GM18520 (cell line): Measurements from ENCODE around the gene NUDT16.
"Not testable (repeated sequence)": the region's sequence is repeated elsewhere in the genome, so short reads cannot be mapped to it uniquely, and the experiment has no call there.

ENCODE experiments used
- ATAC-seq: cut with Tn5 transposase; IDR thresholded peaks from one replicate; pipeline ENCODE4 v1.9.1; 2021; ENCODE audit not compliant: unreplicated experiment

NUDT16 gene

DNA sequence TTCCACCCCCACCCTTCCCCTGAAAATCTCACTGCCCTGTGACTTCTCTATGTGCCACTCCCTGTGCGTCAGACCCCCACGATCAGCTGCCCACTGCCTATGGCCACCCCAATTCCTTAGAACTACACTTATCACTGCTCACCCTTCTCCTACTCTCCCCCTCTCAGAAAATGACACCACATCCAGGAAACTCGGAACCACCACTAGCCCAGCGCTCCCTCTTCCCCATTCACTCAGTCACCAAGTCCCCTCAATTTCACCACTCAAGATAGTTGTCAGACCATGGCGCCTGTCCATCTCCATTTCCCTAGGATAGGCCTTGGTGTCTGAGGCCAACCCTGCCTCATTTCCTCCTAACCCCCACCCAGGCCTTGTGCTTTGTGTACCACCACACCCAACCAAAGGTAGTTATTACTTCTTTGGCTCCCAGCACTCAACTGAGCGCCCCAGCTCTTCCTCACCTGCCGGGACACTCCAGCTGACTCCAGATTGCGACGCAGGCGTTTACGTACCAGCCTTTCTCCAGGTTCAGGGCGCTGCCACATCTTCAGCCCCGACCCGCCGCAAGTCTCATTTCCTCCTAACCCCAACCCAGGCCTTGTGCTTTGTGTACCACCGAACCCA, 641 bp upstream of the NUDT16 start:
- ATAC-seq: not testable (repeated sequence)

DNA sequence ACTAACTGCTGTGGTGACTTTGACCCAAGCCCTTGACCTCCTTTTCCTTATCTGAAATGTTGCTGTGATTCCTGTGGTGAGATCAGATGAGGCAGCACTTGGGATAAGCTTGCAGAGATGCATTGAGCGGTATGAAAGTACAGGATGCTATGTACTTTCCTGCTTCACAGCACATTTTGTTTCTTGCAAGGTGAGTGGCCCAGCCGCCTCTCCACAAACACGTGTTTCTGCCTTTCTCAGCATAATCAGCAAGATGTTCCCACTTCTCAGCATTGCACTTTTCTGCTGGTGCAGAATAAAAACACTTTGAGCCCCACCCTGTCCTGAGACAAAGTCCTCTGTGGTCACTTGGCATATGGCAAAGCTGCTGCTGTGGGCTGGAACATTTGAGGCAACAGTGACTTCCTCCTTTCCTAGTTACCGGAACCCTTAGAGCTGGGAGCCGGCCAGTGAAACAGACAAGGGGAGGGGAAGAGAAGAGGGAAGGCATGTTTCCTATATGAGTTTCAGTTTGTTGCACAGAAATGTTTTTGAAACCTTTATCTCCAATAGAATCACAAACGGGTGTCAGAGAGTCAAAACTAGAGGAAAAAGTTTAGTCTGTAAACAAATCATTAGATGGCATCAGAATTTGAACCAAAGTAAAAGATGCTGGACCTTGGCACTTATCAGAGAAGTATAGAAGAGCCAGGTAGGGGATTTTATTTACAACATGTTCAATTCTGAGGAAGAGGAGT, 5.0 kb downstream of the NUDT16 start:
- no peak for ATAC-seq

DNA sequence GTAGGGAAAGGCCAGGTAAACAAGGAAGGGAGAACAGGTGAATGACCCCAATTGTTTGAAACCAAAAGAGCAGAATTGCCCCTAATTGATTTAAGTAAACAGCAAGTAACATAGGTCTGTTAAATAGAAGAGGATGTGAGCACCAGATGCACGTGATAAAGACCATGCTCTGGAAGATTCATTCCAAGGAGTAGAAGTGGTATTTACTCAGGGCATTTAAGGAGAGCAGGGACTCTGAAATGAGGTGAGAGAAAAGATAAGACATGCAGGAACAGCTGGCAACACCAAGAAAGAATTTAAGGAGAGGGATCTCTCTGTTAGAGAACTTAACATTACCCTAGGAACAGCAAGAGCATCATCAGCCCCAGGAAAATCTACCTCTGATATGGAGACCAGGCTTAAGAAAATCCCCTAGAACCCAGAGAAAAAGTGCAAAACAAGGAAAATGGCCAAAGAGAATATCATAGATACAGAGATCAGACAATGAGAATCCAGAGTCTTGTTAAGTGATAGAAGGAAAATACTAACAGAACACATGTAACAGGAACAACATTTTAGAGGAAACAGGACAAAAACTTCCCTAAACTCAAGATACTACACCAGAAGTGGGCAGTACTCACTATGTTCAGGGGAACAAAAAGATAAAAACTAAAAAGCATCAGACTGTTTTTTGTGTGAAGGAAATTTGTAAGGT, 6.4 kb downstream of the NUDT16 start:
- ATAC-seq: no peak

DNA sequence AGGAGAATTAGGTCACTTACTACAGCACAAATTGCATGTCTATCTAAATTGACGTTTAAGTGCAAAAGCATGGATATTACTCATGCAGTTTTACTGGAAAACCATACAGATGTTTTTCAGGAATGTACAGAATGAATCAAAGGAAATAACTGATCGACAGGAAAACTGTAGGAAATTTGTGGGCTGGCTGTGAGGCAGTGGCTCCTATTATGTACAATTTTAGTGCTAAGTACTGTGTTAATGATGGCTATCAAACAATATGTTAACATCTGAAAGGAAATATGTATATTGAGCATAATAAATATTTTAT, 6.9 kb downstream of the NUDT16 start:
- no peak for ATAC-seq

DNA sequence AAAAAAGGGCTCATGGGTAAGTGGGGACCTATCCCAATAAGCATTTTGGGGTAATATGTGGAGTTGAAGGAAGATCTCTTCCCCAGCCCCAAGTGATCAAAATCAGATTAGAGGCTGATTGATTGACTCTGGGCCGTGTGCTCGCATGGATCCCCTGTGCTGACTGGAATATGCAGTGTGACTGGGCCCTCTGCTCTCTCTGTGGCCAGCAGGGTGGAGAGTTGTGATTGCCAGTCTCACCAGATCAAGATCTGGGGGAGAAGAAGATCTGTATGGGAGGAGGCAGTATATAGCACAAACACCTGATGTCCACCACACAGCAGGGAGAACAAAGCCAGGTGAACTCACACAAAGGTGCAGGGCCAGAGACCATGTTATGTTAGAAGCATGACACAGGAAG, 8.8 kb downstream of the NUDT16 start:
- no peak for ATAC-seq

DNA sequence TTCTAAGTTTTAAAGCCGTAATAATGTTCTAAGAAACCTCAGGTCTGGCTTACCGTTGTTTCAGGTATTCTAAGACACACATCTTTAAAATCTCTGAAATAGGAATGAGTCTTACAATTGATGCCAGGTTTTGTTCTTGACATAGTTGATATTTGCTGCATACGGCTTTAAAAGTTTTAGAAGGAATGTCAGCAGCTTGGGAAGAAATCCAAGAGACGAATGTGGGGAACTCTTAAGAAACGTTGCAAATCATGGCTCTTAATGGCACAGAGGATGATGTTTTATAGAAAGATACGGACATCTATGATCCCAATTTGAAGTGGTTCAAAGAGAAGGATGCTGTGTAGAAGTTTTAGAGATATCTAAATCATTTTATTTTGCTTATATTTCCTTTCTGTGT, 11.5 kb downstream of the NUDT16 start:
- ATAC-seq: no peak

DNA sequence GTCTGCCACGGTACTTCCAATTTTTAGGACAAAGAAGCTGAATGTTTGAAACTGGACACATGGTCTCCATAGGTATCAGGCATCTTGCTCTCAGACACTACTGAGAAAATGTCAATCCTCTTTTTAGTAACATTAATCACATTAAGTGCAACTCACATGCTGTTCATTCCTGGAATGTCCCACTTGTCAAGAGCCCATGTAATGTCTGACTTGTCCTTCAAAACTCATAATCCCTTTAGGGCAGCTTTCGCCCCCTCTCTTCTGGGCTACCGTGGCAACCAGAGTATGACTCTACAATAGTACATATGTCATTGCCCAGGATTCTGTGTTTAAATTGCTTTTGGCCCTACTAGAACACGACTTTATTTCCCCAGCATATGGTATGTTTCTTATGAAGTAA, 12.3 kb downstream of the NUDT16 start:
- ATAC-seq: no peak

DNA sequence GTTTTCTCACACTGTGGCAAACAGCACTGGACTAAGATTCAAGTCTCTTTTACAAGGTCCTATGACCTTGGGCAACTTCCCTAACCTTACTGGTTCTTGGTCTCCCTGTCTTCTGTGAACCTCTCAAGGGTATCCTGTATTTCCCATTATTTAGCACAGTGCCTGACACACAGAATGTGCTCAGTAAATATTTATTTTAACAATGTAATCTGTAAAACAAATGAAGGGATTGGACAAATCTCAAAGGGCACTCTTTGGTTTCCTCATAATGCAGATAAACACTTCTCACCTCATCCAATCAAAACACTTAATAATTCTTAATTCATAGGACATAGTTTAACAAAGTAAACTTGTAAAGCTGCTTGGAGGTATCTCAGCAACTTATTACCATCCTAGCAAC, 12.8 kb downstream of the NUDT16 start:
- no peak for ATAC-seq

DNA sequence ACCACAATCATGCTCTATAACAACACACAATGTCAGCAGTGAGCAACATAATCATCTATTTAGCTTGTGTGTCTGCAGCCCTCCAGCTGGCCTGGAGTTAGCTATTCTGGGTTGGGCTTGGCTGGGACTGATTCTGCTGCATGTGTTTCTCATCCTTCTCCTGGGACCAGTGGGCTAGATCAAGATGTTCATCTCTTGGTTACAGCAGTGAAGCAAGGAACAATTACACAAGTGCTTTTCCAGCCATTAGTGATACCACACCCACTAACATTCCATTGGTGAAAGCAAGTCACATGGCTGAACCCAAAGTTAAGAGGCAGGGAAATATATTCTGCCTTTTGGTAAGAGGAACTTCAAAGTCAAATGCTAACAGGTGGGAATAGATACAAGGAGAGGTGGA, 14.6 kb downstream of the NUDT16 start:
- ATAC-seq: no peak

DNA sequence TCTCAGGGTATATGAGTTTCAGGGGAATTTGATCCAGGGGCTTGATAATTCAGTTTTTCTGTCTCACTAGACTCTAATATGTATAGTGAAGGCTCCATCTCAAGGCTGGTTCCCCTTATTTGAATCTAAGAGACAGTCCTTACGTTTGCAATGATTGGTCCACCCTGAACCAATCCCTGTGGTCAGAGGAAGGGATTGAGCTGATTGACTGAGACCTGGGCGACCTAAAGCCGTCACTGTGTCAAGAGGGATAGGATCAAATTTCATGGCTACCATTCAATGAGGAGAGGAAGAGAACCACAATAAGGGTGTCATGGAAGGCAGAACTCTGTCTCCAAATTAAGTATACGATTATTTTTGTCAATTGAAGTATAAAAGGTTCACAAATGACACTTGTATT, 16.3 kb downstream of the NUDT16 start:
- no peak for ATAC-seq

DNA sequence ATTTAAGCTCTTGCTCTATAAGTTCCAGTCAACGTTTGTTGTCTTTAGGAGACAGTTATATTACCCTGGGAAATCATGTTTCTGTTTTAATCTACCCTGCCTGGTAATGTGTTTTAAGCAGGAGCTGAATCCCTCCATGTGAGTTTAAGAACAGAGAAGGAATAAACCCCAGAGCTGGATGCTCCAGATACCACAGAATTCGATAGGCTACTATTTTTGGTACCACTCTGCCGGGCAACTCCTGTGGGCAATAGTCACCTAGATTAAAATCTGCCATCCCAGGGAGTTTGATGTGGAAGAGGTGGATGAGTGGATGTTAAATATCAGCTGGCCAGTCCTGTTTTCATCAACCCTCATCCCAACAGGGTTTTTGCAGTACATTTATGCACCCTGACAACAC, 20.4 kb downstream of the NUDT16 start:
- no peak for ATAC-seq

DNA sequence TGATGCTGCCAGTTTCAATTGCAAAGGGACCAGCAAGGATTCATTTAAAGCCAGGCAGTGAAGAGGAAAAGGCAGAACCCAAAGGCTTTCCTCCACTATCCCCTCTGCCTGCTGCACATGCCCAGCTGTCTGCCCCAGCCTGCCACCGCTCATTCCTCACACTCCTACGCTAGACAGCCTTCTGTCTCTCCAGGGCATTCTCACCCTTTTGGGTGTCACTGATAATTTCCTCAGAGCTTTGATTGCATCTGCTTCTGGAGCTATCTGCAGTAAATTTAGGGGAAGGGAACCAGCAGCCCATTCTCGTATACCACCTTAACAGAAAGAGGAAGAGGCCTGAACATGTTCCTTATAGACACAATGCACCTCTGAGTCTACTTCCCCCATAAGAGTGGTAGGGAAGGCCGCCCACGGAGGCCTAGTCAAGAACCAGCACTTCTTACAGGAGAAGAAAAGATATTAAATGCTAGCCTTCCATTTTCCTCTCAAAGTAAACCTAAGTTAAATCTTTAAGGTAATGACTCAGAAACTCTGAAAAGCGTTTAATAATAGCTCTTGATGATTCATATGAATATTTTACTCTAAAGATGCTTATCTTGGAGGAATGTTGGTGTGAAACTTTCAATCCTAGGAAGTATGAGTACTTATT, 20.9 kb downstream of the NUDT16 start:
- ATAC-seq: no peak

DNA sequence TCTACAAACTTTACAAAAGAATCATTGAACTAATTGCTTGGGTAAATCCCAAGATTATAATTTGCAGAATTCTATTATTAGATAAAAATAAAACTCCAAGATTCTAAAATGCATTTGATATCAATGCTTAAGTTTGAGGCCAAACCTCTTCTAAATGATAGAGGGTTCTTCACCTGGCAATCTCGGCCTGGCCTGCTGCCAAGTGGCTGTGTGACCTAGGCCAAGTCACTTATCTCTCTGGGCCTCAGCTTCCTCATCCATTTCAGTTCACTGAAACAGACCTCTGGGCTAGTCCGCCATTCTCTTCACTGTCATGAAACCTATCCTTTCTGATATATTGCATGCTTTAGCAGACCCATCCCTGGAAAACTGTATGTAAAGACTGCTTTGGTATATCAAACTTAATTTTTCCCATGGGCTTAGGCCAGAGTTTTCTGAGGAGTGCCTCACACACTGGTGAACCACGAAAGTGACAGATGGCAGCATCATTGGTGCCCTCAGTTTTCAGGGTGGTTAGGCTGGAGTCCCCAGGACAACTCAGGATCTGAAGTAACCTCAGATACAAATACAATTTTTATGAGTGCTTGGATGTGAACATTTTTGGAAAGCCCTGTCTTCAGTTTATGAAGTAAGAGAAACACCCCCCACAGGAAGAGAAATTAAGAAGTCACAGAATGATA, 21.8 kb downstream of the NUDT16 start:
- ATAC-seq: no peak

DNA sequence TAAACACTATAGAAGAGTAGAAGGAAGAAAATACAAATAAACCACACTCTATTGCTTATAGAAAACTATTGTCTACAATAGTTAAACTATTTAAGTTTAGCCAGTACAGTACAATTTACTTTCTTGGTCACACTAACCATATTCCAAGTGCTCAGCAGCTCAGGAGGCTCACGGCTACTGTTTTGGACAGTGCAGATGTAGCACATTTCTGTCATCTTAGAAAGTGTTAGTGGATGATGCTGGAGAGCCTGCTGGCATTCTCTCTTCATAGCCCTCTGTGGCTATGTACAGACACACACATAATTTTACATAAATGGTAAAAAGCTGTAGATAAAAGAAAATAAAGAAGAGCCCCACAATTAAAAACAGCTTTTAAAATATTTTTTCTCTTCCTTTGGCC, 23.8 kb downstream of the NUDT16 start:
- no peak for ATAC-seq

DNA sequence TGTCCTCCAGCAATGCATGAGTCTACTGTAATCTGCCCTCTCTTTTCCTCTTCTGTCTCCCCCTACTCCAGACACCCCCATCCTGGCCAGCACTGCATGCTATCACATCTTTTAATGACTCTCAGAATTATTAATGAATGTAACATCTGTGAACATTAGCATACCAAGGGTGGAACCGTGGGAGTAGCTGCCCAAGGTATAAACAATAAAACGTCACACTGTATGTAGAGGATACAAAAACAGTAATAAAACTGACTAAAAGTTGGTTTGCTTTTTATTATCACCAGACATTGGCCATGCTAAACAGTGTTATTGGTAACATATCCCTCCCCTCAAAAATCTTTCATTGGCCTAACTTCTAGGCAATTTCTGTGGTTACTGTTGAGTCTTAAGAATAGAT, 24.7 kb downstream of the NUDT16 start:
- no peak for ATAC-seq

DNA sequence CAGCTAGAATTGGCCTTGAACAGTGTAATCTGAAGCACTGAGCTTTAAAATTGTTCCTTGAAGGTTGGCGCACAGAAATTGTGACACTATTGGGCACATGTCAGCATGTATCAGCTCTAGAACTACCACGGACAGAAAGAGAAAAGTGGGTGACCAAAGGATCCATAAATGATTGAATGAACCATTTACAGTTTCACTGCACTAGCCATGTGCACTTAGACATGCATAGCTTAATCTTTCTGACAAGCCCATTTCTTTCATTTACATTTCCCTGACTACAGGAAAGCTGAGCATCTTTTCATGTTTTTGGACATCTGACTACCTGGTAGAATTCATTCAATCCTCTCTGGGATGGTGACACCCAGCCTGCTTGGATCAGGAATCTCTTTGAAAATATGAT, 36.2 kb downstream of the NUDT16 start:
- no peak for ATAC-seq

DNA sequence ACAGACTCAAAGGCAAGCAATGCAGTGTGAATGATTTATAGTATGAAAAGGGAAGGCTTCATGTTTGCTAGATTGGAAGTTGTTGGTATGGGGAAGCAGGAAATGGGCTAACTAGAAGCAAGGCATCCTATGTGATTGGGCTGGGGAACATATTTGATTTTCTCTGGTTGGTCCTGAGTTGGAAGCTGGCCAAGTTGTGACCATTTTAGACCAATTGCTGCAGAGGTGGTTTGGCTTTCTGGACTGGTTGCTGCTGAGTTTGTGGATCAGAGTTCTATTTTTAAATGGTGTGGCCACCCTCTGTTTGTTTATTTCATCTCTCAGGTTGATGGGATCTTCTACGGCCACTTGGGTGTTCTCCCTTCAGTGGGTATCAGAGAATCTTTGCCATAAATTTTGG, 39.7 kb downstream of the NUDT16 start:
- ATAC-seq: no peak

DNA sequence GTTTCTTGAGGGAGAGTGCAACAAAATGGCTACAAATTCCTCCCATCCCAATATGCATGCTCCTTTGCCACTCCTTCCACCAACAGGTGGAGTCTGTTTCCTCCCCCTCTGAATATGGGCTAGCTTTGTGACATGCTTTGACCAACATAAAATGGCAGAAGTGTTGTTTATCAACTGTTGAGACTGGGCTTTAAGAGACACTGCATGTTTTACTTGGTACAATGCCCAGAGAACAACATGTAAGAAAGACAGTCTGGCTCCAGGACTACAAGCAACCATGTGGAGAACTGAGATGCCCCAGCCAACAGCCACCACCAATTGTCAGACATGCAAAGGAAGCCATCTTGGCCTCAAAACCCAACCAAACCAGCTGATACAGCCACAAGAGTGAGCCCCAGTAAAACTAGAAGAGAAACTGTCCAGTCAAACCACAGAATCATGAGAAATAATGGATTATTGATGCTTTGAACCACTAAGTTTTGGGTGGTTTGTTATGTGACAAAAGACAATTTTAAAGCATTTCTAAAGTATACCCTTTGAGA, 40.5 kb downstream of the NUDT16 start:
- no peak for ATAC-seq

DNA sequence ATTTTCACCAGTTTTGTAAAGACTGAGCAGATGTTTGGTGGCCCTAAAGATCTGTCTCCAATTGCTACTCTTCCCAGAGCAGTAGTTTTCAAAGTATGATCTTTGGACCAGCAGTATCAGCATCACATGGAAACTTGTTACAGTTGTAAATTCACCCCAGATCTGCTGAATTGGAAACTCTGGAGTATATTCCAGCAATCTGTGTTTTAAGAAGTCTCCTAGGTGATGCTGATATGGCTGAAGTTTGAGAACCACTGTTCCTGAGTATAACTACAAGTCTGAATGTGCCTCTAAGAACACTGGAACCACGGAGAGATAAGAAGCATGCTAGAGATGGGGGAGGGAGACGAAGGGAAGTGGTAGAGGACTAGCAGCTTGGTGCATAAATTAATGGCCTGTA, 45.7 kb downstream of the NUDT16 start:
- no peak for ATAC-seq

DNA sequence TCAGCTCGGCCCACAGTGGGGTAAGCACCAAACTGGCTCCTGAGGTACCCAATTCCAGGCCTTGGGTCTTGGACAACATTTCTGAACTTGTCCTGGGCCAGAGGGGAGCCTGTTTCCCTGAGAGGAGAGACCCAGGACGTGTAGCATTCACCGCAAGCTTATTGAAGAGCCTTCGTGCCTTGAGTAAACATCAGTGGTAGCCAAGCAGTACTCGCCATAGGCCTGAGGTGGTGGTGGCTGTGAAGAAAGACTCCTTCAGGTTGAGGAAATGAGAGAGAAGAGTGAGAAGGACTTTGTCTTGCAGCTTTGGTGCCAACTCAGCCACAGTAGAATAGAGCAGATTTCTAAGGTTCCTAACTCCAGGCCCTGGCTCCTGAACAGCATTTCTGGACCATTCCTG, 50.2 kb downstream of the NUDT16 start:
- ATAC-seq: no peak

DNA sequence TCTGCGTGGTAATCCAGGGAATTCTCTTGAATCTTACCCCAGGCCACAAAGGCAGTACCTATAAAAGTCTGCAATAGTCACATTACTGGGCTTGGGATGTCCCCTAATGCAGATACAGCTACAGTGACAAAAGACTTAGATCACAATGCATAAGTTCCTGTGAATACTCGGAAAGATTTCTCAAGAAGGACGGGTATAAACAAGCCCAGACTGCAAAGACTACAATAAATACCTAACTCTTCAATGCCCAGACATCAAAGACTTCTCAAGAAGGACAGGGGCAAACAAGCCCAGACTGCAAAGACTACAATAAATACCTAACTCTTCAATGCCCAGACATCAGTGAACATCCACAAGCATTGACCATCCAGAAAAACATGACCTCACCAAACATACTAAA, 50.9 kb downstream of the NUDT16 start:
- no peak for ATAC-seq
